IMR-90 (cell line): ENCODE data around the gene ACSS1. TPM values are rescaled to one million over a fixed set of nuclear protein-coding genes. Genes with fewer than 3 reads are reported as not detected.
A peak's percentile ranks its signal among the peaks of the same experiment; 100 is the strongest.

Experiments used
- ATAC-seq: fragments of 200-7000 bp; cut with Tn5 transposase; 2 replicates; pipeline ENCODE4 v1.9.1; 2020; ENCODE audit warnings: low read depth, mild to moderate bottlenecking, moderate library complexity
- BruUV-seq: library from RNA; stranded (reverse); fragments of 400-500 nt; replicated peaks from 2 replicates; lab custom pipeline; 2021; lab: Mats Ljungman, UMichigan
- CTCF ChIA-PET: fragments of 300-600 bp; formaldehyde crosslinking; extraction: SDS; loops from one replicate; lab custom pipeline; 2021; ENCODE audit warnings: antibody characterized with exemption; lab: Yijun Ruan, JAX
- POLR2A ChIA-PET: fragments of 300-600 bp; sonication (Branson Sonifier 250); formaldehyde crosslinking; loops from one replicate; lab custom pipeline; 2022; ENCODE audit warnings: antibody characterized with exemption; ENCODE audit not compliant: unreplicated experiment; lab: Charles Lee
- DNase-seq: peaks from one replicate; pipeline ENCODE4 v3.0.0; 2013
- H2AFZ ChIP-seq: replicated peaks from 2 replicates; pipeline ENCODE3; 2013; ENCODE audit warnings: low read length, mild to moderate bottlenecking; ENCODE audit not compliant: poor library complexity
- H2AK5ac ChIP-seq: 2 replicates; pipeline ENCODE4 v1.6.1; 2013; ENCODE audit warnings: low read depth, low read length, inconsistent platforms
- H2AK9ac ChIP-seq: replicated peaks from 2 replicates; pipeline ENCODE3; 2013; ENCODE audit warnings: mild to moderate bottlenecking, low read depth, low read length, moderate library complexity; ENCODE audit not compliant: poor library complexity
- H2BK120ac ChIP-seq: 2 replicates; pipeline ENCODE4 v1.6.1; 2013; ENCODE audit warnings: low read depth, low read length, inconsistent platforms
- H2BK15ac ChIP-seq: 3 replicates; pipeline ENCODE4 v1.6.1; 2013; ENCODE audit warnings: low read depth, low read length, inconsistent platforms
- H2BK20ac ChIP-seq: 2 replicates; pipeline ENCODE4 v1.6.1; 2013; ENCODE audit warnings: low read depth, mild to moderate bottlenecking, inconsistent platforms, low read length, moderate library complexity
- H2BK5ac ChIP-seq: 2 replicates; pipeline ENCODE4 v1.6.1; 2013; ENCODE audit warnings: mild to moderate bottlenecking, low read depth, low read length, inconsistent platforms; ENCODE audit not compliant: poor library complexity, severe bottlenecking
- H3K14ac ChIP-seq: replicated peaks from 2 replicates; pipeline ENCODE4 v1.6.1; 2013; ENCODE audit warnings: low read depth, low read length, inconsistent platforms
- H3K18ac ChIP-seq: 2 replicates; pipeline ENCODE4 v1.6.1; 2013; ENCODE audit warnings: low read depth, low read length, control low read depth
- H3K23ac ChIP-seq: 2 replicates; pipeline ENCODE4 v1.6.1; 2013; ENCODE audit warnings: low read depth, low read length, inconsistent platforms
- H3K27ac ChIP-seq: 2 replicates; pipeline ENCODE4 v1.5.1; 2013; ENCODE audit warnings: mild to moderate bottlenecking, control low read depth, low read length; ENCODE audit not compliant: insufficient read depth
- H3K27me3 ChIP-seq: 2 replicates; pipeline ENCODE4 v1.6.1; 2013; ENCODE audit warnings: low read length; ENCODE audit not compliant: control insufficient read depth, insufficient read depth
- H3K36me3 ChIP-seq: 2 replicates; pipeline ENCODE4 v1.6.1; 2013; ENCODE audit warnings: low read length, mixed read lengths; ENCODE audit not compliant: control insufficient read depth, insufficient read depth
- H3K4ac ChIP-seq: 2 replicates; pipeline ENCODE4 v1.6.1; 2013; ENCODE audit warnings: low read depth, low read length, inconsistent platforms
- H3K4me1 ChIP-seq: 2 replicates; pipeline ENCODE4 v1.6.1; 2013; ENCODE audit warnings: low read length, mixed read lengths; ENCODE audit not compliant: control insufficient read depth, insufficient read depth
- H3K4me2 ChIP-seq: 2 replicates; pipeline ENCODE4 v1.6.1; 2013; ENCODE audit warnings: low read depth, mild to moderate bottlenecking, control low read depth, low read length, moderate library complexity
- H3K4me3 ChIP-seq: 2 replicates; pipeline ENCODE4 v1.5.1; 2013; ENCODE audit warnings: low read depth, mild to moderate bottlenecking, control low read depth, low read length, moderate library complexity; ENCODE audit not compliant: insufficient read depth
- H3K56ac ChIP-seq: 2 replicates; pipeline ENCODE4 v1.6.1; 2013; ENCODE audit warnings: low read length, inconsistent platforms; ENCODE audit not compliant: insufficient read depth; ENCODE audit errors: extremely low read depth
- H3K79me1 ChIP-seq, 2 experiments: 2 replicates each; pipeline ENCODE4 v1.6.1; 2013; ENCODE audit warnings: low read length in 2 of 2, inconsistent platforms in 1 of 2, low read depth in 1 of 2
- H3K9ac ChIP-seq: 2 replicates; pipeline ENCODE4 v1.6.1; 2013; ENCODE audit warnings: low read depth, low read length, control low read depth
- H3K9me1 ChIP-seq: 2 replicates; pipeline ENCODE4 v1.6.1; 2013; ENCODE audit warnings: low read length, inconsistent platforms; ENCODE audit not compliant: insufficient read depth
- H3K9me3 ChIP-seq: 2 replicates; pipeline ENCODE4 v1.6.1; 2013; ENCODE audit warnings: low read length; ENCODE audit not compliant: control insufficient read depth, insufficient read depth
- H4K20me1 ChIP-seq: 2 replicates; pipeline ENCODE4 v1.6.1; 2013; ENCODE audit warnings: low read length, inconsistent platforms; ENCODE audit not compliant: insufficient read depth
- H4K5ac ChIP-seq: 2 replicates; pipeline ENCODE4 v1.6.1; 2013; ENCODE audit warnings: mild to moderate bottlenecking, low read depth, low read length, control low read depth
- H4K8ac ChIP-seq, 2 experiments: 2 replicates each; pipeline ENCODE4 v1.6.1; 2013; ENCODE audit warnings: low read depth in 2 of 2, low read length in 2 of 2, control low read depth in 1 of 2, inconsistent platforms in 1 of 2
- H4K91ac ChIP-seq: 2 replicates; pipeline ENCODE4 v1.6.1; 2013; ENCODE audit warnings: low read depth, low read length, inconsistent platforms; ENCODE audit not compliant: insufficient read depth
- CHD1 ChIP-seq: IDR thresholded peaks from 2 replicates; pipeline ENCODE4 v1.6.1; 2012; ENCODE audit warnings: low read depth, low read length, improper control_type of control experiment
- RAD21 ChIP-seq: IDR thresholded peaks from 2 replicates; pipeline ENCODE4 v1.6.1; 2012; ENCODE audit warnings: low read length, improper control_type of control experiment
- SMC3 ChIP-seq: fragments of 150-350 bp; IDR thresholded peaks from 2 replicates; pipeline ENCODE4 v1.6.1; 2016; ENCODE audit warnings: low read depth, mild to moderate bottlenecking, antibody characterized with exemption, low read length, moderate library complexity
- WGBS, 2 experiments: methylation state at CpG; one replicate each; pipeline versions ENCODE4 v1.1.5 to v1.1.7; 2013; ENCODE audit warnings: missing lambda C conversion rate in 2 of 2; ENCODE audit not compliant: insufficient read length in 1 of 2; ENCODE audit errors: extremely low coverage in 2 of 2; 5-methylcytosine and 5-hydroxymethylcytosine counted together
- dilution Hi-C: fragments of 300-500 bp; cut with HindIII; formaldehyde crosslinking; loops from one replicate; pipeline ENCODE4 v1.14.3; 2018; ENCODE audit warnings: low sequenced_read_pairs; ENCODE audit not compliant: unreplicated experiment
- in situ Hi-C: fragments of 300-500 bp; cut with MboI; formaldehyde crosslinking; loops from 3 replicates; pipeline ENCODE4 v1.14.3; 2019; ENCODE audit warnings: low sequenced_read_pairs, inconsistent platforms, mixed read lengths
- intact Hi-C: fragments of 100-400 bp; cut with micrococcal nuclease; formaldehyde crosslinking; loops from 2 replicates; pipeline ENCODE4 v1.10.0; 2022
- polyA plus RNA-seq, 3 experiments: library from polyadenylated mRNA; depleted of rRNA; stranded (reverse); fragments of >200 nt; gene quantifications; 2 replicates each; pipeline ENCODE4 v1.2.3, GENCODE V29; 2012; ENCODE audit warnings: low replicate concordance in 1 of 3
- total RNA-seq: library from RNA; depleted of rRNA; stranded (reverse); fragments of >200 nt; gene quantifications from 2 replicates; pipeline ENCODE4 v1.2.3, GENCODE V29; 2012
- TF ChIP-seq, protein P1 (sequence below): conservative IDR thresholded peaks from 2 replicates; pipeline ENCODE4 v1.5.1; 2012; ENCODE audit warnings: mild to moderate bottlenecking, low read depth, low read length, improper control_type of control experiment
- TF ChIP-seq, protein P2 (sequence below): fragments of 150-350 bp; IDR thresholded peaks from 2 replicates; pipeline ENCODE4 v1.6.1; 2016; ENCODE audit warnings: low read depth, mild to moderate bottlenecking, low read length, moderate library complexity, borderline replicate concordance
- TF ChIP-seq, protein P3 (sequence below): fragments of 150-350 bp; IDR thresholded peaks from 2 replicates; pipeline ENCODE4 v1.6.1; 2017; ENCODE audit warnings: mild to moderate bottlenecking, antibody characterized with exemption, low read length, low read depth

ACSS1 gene
- total and polyA plus RNA-seq, 2 of the 4 experiments (the other 2 are of a cell fraction), result 0.72 to 1.2 TPM

DNA sequence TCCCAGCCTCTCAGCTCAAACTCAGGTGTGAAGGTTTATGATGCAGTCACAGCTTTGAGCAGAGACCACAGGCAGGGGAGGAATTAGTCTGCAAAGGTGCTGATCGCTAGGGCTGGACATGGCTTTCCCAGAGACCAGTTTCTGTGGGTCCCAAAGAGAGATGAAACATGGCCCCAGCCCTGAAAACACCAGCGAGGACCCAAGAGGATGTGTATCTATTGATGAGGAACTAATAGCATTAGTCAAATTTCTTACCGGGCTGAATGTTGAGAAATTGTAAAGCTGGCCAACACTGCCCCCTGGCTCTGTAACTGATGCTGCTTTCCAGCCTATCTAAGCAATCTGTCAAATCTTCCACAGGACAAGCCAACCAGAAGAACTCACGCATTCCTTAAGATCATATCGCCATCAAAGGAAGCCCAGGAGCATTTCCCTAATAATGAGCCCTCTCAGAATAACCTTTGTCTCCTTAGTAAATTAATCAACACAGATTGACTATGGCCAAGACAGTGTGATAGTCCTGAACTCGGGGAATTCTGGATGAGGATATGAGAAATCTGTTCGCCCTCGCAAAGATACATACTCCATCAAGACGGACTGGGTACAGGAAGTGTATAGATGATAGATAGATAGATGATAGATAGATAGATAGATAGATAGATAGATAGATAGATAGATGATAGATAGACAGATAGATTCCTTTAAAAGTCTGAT lies 7.8 kb upstream of the ACSS1 start:
- TF ChIP-seq SMC3 (peak; percentile 75), CHD1 (no peak), RAD21 (peak; percentile 77)
- TF ChIP-seq, protein P1, sequence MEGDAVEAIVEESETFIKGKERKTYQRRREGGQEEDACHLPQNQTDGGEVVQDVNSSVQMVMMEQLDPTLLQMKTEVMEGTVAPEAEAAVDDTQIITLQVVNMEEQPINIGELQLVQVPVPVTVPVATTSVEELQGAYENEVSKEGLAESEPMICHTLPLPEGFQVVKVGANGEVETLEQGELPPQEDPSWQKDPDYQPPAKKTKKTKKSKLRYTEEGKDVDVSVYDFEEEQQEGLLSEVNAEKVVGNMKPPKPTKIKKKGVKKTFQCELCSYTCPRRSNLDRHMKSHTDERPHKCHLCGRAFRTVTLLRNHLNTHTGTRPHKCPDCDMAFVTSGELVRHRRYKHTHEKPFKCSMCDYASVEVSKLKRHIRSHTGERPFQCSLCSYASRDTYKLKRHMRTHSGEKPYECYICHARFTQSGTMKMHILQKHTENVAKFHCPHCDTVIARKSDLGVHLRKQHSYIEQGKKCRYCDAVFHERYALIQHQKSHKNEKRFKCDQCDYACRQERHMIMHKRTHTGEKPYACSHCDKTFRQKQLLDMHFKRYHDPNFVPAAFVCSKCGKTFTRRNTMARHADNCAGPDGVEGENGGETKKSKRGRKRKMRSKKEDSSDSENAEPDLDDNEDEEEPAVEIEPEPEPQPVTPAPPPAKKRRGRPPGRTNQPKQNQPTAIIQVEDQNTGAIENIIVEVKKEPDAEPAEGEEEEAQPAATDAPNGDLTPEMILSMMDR, result peak; percentile 72
- TF ChIP-seq, protein P2, sequence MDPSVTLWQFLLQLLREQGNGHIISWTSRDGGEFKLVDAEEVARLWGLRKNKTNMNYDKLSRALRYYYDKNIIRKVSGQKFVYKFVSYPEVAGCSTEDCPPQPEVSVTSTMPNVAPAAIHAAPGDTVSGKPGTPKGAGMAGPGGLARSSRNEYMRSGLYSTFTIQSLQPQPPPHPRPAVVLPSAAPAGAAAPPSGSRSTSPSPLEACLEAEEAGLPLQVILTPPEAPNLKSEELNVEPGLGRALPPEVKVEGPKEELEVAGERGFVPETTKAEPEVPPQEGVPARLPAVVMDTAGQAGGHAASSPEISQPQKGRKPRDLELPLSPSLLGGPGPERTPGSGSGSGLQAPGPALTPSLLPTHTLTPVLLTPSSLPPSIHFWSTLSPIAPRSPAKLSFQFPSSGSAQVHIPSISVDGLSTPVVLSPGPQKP, result no peak
- TF ChIP-seq, protein P3, sequence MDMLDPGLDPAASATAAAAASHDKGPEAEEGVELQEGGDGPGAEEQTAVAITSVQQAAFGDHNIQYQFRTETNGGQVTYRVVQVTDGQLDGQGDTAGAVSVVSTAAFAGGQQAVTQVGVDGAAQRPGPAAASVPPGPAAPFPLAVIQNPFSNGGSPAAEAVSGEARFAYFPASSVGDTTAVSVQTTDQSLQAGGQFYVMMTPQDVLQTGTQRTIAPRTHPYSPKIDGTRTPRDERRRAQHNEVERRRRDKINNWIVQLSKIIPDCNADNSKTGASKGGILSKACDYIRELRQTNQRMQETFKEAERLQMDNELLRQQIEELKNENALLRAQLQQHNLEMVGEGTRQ, result no peak
- Histone ChIP-seq H3K79me1 (no peaks in the 10 kb centered on the region), H3K23ac (no peak overlapping the region), H3K56ac (no peak overlapping the region), H3K4me3 (no peak overlapping the region), H4K91ac (no peak overlapping the region), H2AFZ (no peak overlapping the region), H2BK20ac (no peak overlapping the region), H2BK5ac (no peak overlapping the region), H4K20me1 (no peaks in the 10 kb centered on the region), H3K14ac (no peak overlapping the region), H3K9ac (no peak overlapping the region), H3K4ac (no peak overlapping the region), H2BK120ac (no peak overlapping the region), H4K5ac (no peak overlapping the region), H3K4me2 (no peak overlapping the region), H3K18ac (no peak overlapping the region), H3K27ac (no peak overlapping the region), H2AK9ac (no peak overlapping the region), H3K27me3 (peaks cover 60% of the 10 kb centered on the region), H2AK5ac (no peak overlapping the region), H4K8ac (no peak overlapping the region), H2BK15ac (no peak overlapping the region), H3K36me3 (no peaks in the 10 kb centered on the region), H3K9me3 (no peaks in the 10 kb centered on the region), H3K4me1 (no peaks in the 10 kb centered on the region), H3K9me1 (peaks cover 9% of the 10 kb centered on the region)
- DNase-seq (peak; percentile 52), ATAC-seq (peak; percentile 70)
- dilution Hi-C loops (no loop called here), in situ Hi-C loops (loop anchor here (10.0 kb wide), 1 partner anchor 189 kb away; no protein-coding TSS in a partner anchor), intact Hi-C loops (loop anchor here (1.0 to 5.0 kb wide), 3 partner anchors 70 to 182 kb away; partner anchors contain the start of gene PYGB)
- BruUV-seq, result no TSS peak
- ChIA-PET POLR2A (no interaction called here), CTCF (interaction anchor here (0.6 to 2.8 kb wide), 3 partner anchors 63 to 71 kb away, joined by 3 to 28 read pairs (median 3); no protein-coding TSS in a partner anchor)
- 20% methylated on average over 2 of the region's 9 CpGs; no CpG with 5 or more reads in 1 of the 2 experiments for WGBS, 2 experiments
